Measurements from ENCODE around the gene SH3PXD2B.

The SH3PXD2B gene

DNA sequence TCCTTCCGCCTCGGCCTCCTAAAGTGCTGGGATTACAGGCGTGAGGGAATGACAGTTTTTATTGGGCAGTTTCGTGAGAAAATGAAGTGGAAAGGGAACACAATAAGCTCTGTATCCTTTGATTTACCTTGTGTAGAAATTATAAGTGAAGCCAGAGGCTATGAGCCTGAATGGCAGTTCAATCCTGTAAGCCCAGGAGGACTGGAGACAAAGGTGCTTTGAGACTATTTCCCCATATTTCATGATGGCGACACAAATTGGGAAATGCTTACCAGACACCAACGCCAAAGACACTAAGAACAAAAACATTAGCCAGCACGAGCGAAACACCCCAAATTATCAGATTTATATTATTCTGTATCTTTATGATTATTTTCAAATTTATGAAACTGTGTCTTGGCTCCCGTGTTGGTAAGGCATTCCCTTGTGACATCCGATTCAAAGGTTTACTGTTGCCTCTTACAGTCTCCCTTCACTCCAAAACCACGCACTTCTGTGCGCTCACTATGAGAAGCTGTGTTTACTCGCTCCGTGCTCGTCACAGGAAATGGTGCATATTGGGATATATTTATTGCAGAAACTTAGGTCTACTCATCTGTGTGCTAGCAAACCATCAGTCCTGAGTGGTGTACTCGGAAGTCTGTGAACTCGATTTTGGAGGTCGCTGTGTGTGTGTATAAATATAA, 73.9 kb downstream of the SH3PXD2B start:
- no peak for DNase-seq (ENCODE audit: low read depth)
- no peak overlapping the region for H3K4me3 ChIP-seq (replicated peaks; ENCODE audit: low read depth, low read length)
- TF ChIP-seq, protein P1, sequence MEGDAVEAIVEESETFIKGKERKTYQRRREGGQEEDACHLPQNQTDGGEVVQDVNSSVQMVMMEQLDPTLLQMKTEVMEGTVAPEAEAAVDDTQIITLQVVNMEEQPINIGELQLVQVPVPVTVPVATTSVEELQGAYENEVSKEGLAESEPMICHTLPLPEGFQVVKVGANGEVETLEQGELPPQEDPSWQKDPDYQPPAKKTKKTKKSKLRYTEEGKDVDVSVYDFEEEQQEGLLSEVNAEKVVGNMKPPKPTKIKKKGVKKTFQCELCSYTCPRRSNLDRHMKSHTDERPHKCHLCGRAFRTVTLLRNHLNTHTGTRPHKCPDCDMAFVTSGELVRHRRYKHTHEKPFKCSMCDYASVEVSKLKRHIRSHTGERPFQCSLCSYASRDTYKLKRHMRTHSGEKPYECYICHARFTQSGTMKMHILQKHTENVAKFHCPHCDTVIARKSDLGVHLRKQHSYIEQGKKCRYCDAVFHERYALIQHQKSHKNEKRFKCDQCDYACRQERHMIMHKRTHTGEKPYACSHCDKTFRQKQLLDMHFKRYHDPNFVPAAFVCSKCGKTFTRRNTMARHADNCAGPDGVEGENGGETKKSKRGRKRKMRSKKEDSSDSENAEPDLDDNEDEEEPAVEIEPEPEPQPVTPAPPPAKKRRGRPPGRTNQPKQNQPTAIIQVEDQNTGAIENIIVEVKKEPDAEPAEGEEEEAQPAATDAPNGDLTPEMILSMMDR (IDR thresholded peaks at IDR 0.05; ENCODE audit: low read length, missing control alignments) = no peak

DNA sequence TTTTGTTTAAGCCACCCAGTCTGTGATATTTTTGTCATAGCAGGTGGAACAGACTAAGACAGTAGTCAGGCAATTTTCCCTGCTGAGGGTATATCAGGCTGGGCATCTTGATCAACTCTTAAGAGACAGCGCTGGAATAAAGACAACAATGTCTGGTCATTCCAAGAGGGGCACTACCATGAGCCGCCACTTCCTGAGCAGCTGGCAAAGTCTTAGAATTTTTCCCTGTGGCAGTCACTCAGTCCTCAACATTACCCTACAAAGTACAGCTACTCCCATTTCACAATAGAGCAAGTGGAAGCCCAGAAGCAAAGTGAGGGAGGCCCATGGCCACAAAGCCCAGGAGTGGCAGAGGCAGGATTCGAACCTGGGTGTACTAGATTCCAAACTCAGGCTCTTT, 74.8 kb downstream of the SH3PXD2B start:
- DNase-seq (ENCODE audit: low read depth) = no peak
- TF ChIP-seq, protein P1 (IDR thresholded peaks at IDR 0.05; ENCODE audit: low read length, missing control alignments) = no peak
- H3K4me3 ChIP-seq (replicated peaks; ENCODE audit: low read depth, low read length) = no peak overlapping the region

DNA sequence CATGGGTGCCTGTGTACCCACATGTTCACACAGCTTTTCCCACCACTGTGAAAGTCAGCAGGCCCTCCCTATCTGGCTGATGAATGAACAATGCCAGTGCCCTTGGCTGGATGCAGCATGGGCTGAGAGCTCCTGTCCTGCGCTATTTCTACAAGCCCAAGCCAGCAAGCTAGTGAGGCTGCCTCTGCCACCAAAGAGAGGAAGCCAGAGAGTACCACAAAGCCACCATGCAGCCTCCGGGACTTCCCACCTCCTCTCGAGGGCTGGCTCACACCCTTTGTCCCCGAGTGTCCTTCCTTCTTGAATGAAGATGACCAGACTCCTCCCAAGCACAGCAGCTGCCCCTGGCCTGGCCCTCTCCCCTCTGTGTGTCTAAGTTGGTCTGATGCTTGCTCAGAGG, 76.5 kb downstream of the SH3PXD2B start:
- no peak overlapping the region for H3K4me3 ChIP-seq (replicated peaks; ENCODE audit: low read depth, low read length)
- TF ChIP-seq, protein P1 (IDR thresholded peaks at IDR 0.05; ENCODE audit: low read length, missing control alignments) = no peak
- DNase-seq (ENCODE audit: low read depth) = no peak

DNA sequence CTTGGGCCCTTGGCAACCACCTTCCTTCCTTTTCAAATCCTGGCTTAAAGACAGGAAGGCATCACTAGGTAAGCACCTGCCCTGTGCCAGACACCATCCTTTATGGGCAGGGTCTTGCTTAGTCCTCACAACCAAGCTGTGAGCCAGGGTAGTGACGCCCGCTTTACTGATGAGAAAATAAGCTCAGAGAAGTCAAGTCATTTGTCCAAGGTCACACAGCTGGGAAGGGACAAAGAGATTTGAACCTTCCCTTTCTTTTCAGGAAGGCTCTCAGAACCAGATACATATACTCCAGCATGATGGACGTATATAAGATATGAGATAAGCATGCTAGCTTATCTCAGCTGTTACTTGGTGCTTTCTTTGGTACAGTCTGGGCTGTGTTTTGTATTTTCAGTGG, 76.9 kb downstream of the SH3PXD2B start:
- H3K4me3 ChIP-seq (replicated peaks; ENCODE audit: low read depth, low read length) = no peak overlapping the region
- TF ChIP-seq, protein P1 (IDR thresholded peaks at IDR 0.05; ENCODE audit: low read length, missing control alignments) = no peak
- no peak for DNase-seq (ENCODE audit: low read depth)

DNA sequence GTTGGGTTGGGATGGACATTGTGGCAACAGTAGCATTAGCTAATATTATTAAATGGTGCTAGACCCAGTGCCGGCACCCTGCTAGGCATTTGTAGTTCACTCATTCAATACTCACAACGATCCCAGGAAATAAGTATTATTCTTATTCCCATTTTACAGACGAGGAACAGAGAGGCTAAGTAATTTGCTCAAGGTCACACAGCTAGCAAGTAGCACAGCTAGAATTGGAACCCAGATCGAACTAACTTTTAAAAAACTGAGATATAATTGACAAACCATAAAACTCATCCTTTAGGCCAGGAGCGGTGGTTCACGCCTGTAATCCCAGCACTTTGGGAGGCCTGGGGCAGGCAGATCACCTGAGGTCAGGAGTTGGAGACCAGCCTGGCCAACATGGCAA, 79.5 kb downstream of the SH3PXD2B start:
- TF ChIP-seq, protein P1 (IDR thresholded peaks at IDR 0.05; ENCODE audit: low read length, missing control alignments) = no peak
- no peak for DNase-seq (ENCODE audit: low read depth)
- no peak overlapping the region for H3K4me3 ChIP-seq (replicated peaks; ENCODE audit: low read depth, low read length)

DNA sequence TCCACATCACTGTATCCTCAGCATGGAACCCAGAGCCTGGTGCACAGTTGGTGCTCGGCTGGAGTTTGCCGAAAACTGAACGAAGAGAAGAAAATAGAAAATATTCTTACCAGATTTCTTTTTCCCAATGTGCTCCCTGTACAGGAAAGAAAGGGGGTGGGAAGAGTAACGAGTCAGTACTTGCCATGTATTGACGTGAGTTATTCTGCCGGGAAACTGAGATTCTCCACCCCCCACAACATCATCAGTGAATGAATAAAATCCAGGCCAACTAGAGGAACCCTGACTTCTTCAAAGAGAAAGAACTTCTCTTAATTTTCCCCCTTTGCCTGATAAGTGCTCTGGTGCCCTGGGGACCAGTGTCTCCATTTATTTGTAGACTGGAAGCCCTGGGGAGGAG, 80.6 kb downstream of the SH3PXD2B start:
- no peak overlapping the region for H3K4me3 ChIP-seq (replicated peaks; ENCODE audit: low read depth, low read length)
- DNase-seq (ENCODE audit: low read depth) = no peak
- TF ChIP-seq, protein P1 (IDR thresholded peaks at IDR 0.05; ENCODE audit: low read length, missing control alignments) = no peak

DNA sequence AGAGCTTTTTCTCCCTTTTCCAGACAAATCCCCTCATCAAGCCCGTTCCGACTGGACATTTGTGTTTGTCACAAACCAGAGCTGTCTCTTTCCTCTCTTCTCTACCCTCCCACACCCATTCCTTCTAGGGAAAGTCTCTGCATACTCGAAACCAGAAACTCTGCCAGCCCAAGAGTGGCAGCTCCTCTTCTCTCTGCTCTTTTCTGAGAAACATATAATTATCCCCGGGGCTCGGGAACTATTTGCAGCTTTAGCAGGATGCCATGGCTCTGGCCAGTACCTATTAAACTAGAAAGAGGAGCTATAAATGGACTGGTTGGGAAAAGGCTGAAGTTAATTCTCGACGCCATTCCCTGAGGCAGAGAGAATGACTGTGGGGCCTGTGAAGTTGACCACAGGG, 82.6 kb downstream of the SH3PXD2B start:
- no peak for DNase-seq (ENCODE audit: low read depth)
- H3K4me3 ChIP-seq (replicated peaks; ENCODE audit: low read depth, low read length) = no peak overlapping the region
- TF ChIP-seq, protein P1 (IDR thresholded peaks at IDR 0.05; ENCODE audit: low read length, missing control alignments) = no peak
